ENCODE measurements around the gene PTPN1. TPM values are rescaled to one million over a fixed set of nuclear protein-coding genes. Genes with fewer than 3 reads are reported as not detected.
A peak's percentile ranks its signal among the peaks of the same experiment; 100 is the strongest.

Gene PTPN1
- total and polyA plus RNA-seq, 2 of the 13 experiments (the other 11 are each of a cell fraction or from before 2014, with no cell fraction given): 17.7 to 37.2 TPM

- TF ChIP-seq ZNF878 (CRISPR knock-in tag; IDR thresholded peaks at IDR 0.05) (no peak), SYNCRIP (IDR thresholded peaks at IDR 0.05; ENCODE audit: insufficient read depth, low read depth, low read length) (no peak), ZNF747 (CRISPR knock-in tag; IDR thresholded peaks at IDR 0.05; ENCODE audit: borderline replicate concordance) (no peak), JUN (CRISPR knock-in tag; IDR thresholded peaks at IDR 0.05) (no peak), SNAPC4 (CRISPR knock-in tag; IDR thresholded peaks at IDR 0.05) (no peak), PHF21A (CRISPR knock-in tag; IDR thresholded peaks at IDR 0.05) (no peak), ZNF142 (CRISPR knock-in tag; IDR thresholded peaks at IDR 0.05) (no peak), ZNF207 (IDR thresholded peaks at IDR 0.05; ENCODE audit: borderline replicate concordance) (no peak), SNAPC5 (CRISPR knock-in tag; IDR thresholded peaks at IDR 0.05; ENCODE audit: borderline replicate concordance) (no peak), ZBTB33 (CRISPR knock-in tag; IDR thresholded peaks at IDR 0.05) (0 out of 2 replicates have a peak, but pooled peaks have one; percentile 12), ZNF251 (CRISPR knock-in tag; IDR thresholded peaks at IDR 0.05) (no peak), CREM (IDR thresholded peaks at IDR 0.05) (no peak), CREM (CRISPR knock-in tag; IDR thresholded peaks at IDR 0.05) (no peak), ZNF580 (CRISPR knock-in tag; IDR thresholded peaks at IDR 0.05; ENCODE audit: borderline replicate concordance, low read depth) (peak; percentile 79; the same call in 1 of the 2 replicates), ZNF230 (CRISPR knock-in tag; IDR thresholded peaks at IDR 0.05) (no peak)
Observed at GRCh38 chr20:50625986-50626677, 115.9 kb downstream of the PTPN1 start (continued).
